SK-N-SH treated with all-trans-retinoic acid at 6 μM for 48 hours (cell line): ENCODE data around the gene ENTHD1.

ENCODE experiments used
- ATAC-seq: fragments of 200-7000 bp; cut with Tn5 transposase; 3 replicates; pipeline ENCODE4 v1.9.1; 2020; ENCODE audit warnings: mild to moderate bottlenecking, moderate library complexity
- ARNTL ChIP-seq: fragments of 450-650 bp; formaldehyde crosslinking; IDR thresholded peaks from 2 replicates; pipeline ENCODE4 v1.5.0; 2020; ENCODE audit warnings: low read depth, mild to moderate bottlenecking, moderate library complexity, borderline replicate concordance
- CREB5 ChIP-seq: fragments of 250-450 bp; sonication (Bioruptor Pico); IDR thresholded peaks from 2 replicates; pipeline ENCODE4 v1.5.1; 2020; ENCODE audit warnings: low read depth, mild to moderate bottlenecking, moderate library complexity
- CSDC2 ChIP-seq: fragments of 250-450 bp; sonication (Bioruptor Pico); IDR thresholded peaks from 2 replicates; pipeline ENCODE4 v1.5.0; 2020; ENCODE audit warnings: mild to moderate bottlenecking, moderate library complexity
- ESRRG ChIP-seq: fragments of 250-450 bp; sonication (Bioruptor Pico); IDR thresholded peaks from 2 replicates; pipeline ENCODE4 v1.6.1; 2021; ENCODE audit warnings: mild to moderate bottlenecking
- GLIS3 ChIP-seq: fragments of 250-450 bp; sonication (Bioruptor Pico); IDR thresholded peaks from 2 replicates; pipeline ENCODE4 v1.5.0; 2020; ENCODE audit warnings: mild to moderate bottlenecking, moderate library complexity
- ISL1 ChIP-seq: fragments of 250-450 bp; sonication (Bioruptor Pico); IDR thresholded peaks from 2 replicates; pipeline ENCODE4 v2.1.2; 2022; ENCODE audit warnings: mild to moderate bottlenecking, moderate library complexity
- OSR1 ChIP-seq: fragments of 250-450 bp; sonication (Bioruptor Pico); IDR thresholded peaks from 2 replicates; pipeline ENCODE4 v1.8.0; 2022; ENCODE audit warnings: moderate library complexity, mild to moderate bottlenecking, inconsistent platforms
- POU6F1 ChIP-seq: fragments of 250-450 bp; sonication (Bioruptor Pico); IDR thresholded peaks from 2 replicates; pipeline ENCODE4 v1.8.0; 2021; ENCODE audit warnings: low read depth, mild to moderate bottlenecking, moderate library complexity, borderline replicate concordance
- PPARA ChIP-seq: fragments of 250-450 bp; sonication (Bioruptor Pico); IDR thresholded peaks from 2 replicates; pipeline ENCODE4 v1.5.0; 2020; ENCODE audit warnings: mild to moderate bottlenecking, borderline replicate concordance
- RARB ChIP-seq: fragments of 250-450 bp; sonication (Bioruptor Pico); IDR thresholded peaks from 2 replicates; pipeline ENCODE4 v1.8.0; 2021; ENCODE audit warnings: mild to moderate bottlenecking, moderate library complexity
- SNAI2 ChIP-seq: fragments of 250-450 bp; sonication (Bioruptor Pico); IDR thresholded peaks from 2 replicates; pipeline ENCODE4 v1.5.0; 2020; ENCODE audit warnings: mild to moderate bottlenecking, moderate library complexity
- TCF4 ChIP-seq: fragments of 250-450 bp; sonication (Bioruptor Pico); IDR thresholded peaks from 2 replicates; pipeline ENCODE4 v1.8.0; 2021; ENCODE audit warnings: mild to moderate bottlenecking, moderate library complexity, borderline replicate concordance
- TOX ChIP-seq: fragments of 250-450 bp; sonication (Bioruptor Pico); IDR thresholded peaks from 2 replicates; pipeline ENCODE4 v1.8.0; 2021; ENCODE audit warnings: mild to moderate bottlenecking, moderate library complexity, borderline replicate concordance
- TSHZ2 ChIP-seq: fragments of 250-450 bp; sonication (Bioruptor Pico); IDR thresholded peaks from 2 replicates; pipeline ENCODE4 v1.5.0; 2020; ENCODE audit warnings: mild to moderate bottlenecking, moderate library complexity
- ZC3H10 ChIP-seq: fragments of 250-450 bp; sonication (Bioruptor Pico); IDR thresholded peaks from 2 replicates; pipeline ENCODE4 v1.5.1; 2021; ENCODE audit warnings: mild to moderate bottlenecking, moderate library complexity
- ZFP3 ChIP-seq: fragments of 250-450 bp; sonication (Bioruptor Pico); IDR thresholded peaks from 2 replicates; pipeline ENCODE4 v1.5.0; 2020; ENCODE audit warnings: mild to moderate bottlenecking, moderate library complexity
- ZFP30 ChIP-seq: fragments of 450-650 bp; formaldehyde crosslinking; IDR thresholded peaks from 2 replicates; pipeline ENCODE4 v1.5.0; 2022; ENCODE audit warnings: mild to moderate bottlenecking, moderate library complexity
- ZNF565 ChIP-seq: fragments of 450-650 bp; formaldehyde crosslinking; conservative IDR thresholded peaks from 2 replicates; pipeline ENCODE4 v1.5.0; 2020; ENCODE audit warnings: low read depth, mild to moderate bottlenecking, moderate library complexity
- ZNF70 ChIP-seq: fragments of 450-650 bp; formaldehyde crosslinking; IDR thresholded peaks from 2 replicates; pipeline ENCODE4 v1.5.0; 2020; ENCODE audit warnings: mild to moderate bottlenecking, moderate library complexity
- ZNF8 ChIP-seq: fragments of 450-650 bp; formaldehyde crosslinking; IDR thresholded peaks from 2 replicates; pipeline ENCODE4 v1.5.0; 2020; ENCODE audit warnings: mild to moderate bottlenecking, moderate library complexity
- TF ChIP-seq, protein P1 (sequence below): fragments of 250-450 bp; sonication (Bioruptor Pico); IDR thresholded peaks from 2 replicates; pipeline ENCODE4 v1.5.1; 2021; ENCODE audit warnings: mild to moderate bottlenecking, moderate library complexity

The ENTHD1 gene

DNA sequence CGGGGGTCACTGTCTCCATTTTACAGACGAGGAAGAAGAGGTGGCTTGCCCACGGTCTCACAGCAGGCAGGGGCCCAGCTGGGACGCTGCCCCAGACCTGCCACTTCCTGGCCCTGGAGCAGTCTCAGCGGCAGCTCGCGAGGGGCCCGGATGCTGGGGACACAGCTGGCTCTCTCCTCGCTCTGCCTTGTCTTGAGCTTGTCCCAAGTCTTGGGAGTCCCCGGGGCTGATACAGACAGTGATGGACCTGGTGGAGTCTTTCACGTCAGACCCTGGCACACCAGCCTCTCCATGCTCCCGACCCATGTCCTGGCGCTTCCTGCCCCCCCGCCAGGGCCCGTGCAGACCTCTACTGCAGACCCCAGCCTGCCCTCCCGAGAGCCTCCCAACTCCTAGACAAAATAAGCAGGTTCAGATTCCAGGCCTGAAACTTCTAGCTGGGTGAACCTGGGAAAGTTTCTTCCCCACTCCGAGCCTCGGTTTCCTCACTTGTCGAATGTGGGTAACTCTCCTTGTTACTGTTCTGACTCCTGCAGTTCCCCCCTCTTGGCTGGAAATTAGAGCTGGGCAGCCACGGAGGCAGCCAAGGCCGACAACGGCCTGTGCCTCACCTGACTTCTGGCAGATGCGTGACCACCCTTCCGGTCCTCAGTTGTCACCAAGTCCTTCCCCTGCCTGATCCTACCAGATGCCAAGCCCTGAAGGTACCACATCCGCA is 177.6 kb downstream of the ENTHD1 start:
- ATAC-seq = no peak
- no peak for TF ChIP-seq SNAI2
- no peak for TF ChIP-seq TOX (CRISPR knock-in tag)
- no peak for TF ChIP-seq ZFP30
- no peak for TF ChIP-seq PPARA
- TF ChIP-seq GLIS3 = no peak
- no peak for TF ChIP-seq CSDC2 (CRISPR knock-in tag)
- TF ChIP-seq OSR1 (CRISPR knock-in tag) = no peak
- no peak for TF ChIP-seq ZC3H10 (CRISPR knock-in tag)
- no peak for TF ChIP-seq RARB
- no peak for TF ChIP-seq ZNF8 (CRISPR knock-in tag)

GRCh38 chr22:39714321-39714720 is 179.2 kb downstream of the ENTHD1 start:
- no peak for ATAC-seq
- no peak for TF ChIP-seq ZNF8 (CRISPR knock-in tag)
- no peak for TF ChIP-seq GLIS3
- no peak for TF ChIP-seq ZNF70
- no peak for TF ChIP-seq TSHZ2 (CRISPR knock-in tag)
- TF ChIP-seq CSDC2 (CRISPR knock-in tag) = no peak
- TF ChIP-seq RARB = no peak
- no peak for TF ChIP-seq ZNF565 (CRISPR knock-in tag)
- no peak for TF ChIP-seq ARNTL (CRISPR knock-in tag)
- no peak for TF ChIP-seq OSR1 (CRISPR knock-in tag)
- no peak for TF ChIP-seq ZFP3 (CRISPR knock-in tag)
- no peak for TF ChIP-seq TOX (CRISPR knock-in tag)
- no peak for TF ChIP-seq ESRRG (CRISPR knock-in tag)
- no peak for TF ChIP-seq ISL1 (CRISPR knock-in tag)

GRCh38 chr22:39713799-39714290 is 179.7 kb downstream of the ENTHD1 start:
- no peak for TF ChIP-seq ZNF565 (CRISPR knock-in tag)
- no peak for TF ChIP-seq TCF4 (CRISPR knock-in tag)
- no peak for TF ChIP-seq ZC3H10 (CRISPR knock-in tag)
- TF ChIP-seq RARB = no peak
- no peak for TF ChIP-seq ARNTL (CRISPR knock-in tag)
- TF ChIP-seq PPARA = no peak
- TF ChIP-seq CREB5 (CRISPR knock-in tag) = no peak
- TF ChIP-seq, protein P1, sequence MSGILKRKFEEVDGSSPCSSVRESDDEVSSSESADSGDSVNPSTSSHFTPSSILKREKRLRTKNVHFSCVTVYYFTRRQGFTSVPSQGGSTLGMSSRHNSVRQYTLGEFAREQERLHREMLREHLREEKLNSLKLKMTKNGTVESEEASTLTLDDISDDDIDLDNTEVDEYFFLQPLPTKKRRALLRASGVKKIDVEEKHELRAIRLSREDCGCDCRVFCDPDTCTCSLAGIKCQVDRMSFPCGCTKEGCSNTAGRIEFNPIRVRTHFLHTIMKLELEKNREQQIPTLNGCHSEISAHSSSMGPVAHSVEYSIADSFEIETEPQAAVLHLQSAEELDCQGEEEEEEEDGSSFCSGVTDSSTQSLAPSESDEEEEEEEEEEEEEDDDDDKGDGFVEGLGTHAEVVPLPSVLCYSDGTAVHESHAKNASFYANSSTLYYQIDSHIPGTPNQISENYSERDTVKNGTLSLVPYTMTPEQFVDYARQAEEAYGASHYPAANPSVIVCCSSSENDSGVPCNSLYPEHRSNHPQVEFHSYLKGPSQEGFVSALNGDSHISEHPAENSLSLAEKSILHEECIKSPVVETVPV (CRISPR knock-in tag) = no peak
- no peak for TF ChIP-seq POU6F1 (CRISPR knock-in tag)
- TF ChIP-seq TSHZ2 (CRISPR knock-in tag) = no peak
- ATAC-seq = no peak
